ENCODE data around the gene STAU1.

DNA sequence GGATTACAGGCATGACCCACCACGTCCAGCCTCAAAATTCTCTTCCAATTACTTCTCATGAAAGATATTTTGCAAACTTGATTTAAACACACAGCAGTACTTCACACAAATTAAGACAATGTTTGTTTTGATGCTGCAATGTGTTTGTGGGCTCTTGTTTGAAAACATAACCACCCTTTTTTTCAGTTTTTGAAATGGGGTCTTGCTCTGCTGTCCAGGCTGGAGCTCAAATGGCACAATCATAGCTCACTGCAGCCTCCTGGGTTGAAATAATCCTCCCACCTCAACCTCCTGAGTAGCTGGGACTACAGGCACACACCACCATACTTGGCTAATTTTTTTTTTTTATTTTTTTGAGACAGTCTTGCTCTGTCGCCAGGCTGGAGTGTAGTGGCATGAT lies 31.0 kb downstream of the STAU1 start:
- no peak for TF ChIP-seq CTCF (IDR thresholded peaks at IDR 0.05)
- no peak for TF ChIP-seq POLR2A (IDR thresholded peaks at IDR 0.05)

Measured in ovary (tissue), 3 donors.